Nephron (organoid): ENCODE results near the gene ID2.

Experiments
- H3K27ac Mint-ChIP-seq, 3 experiments: 2 replicates each; pipeline ENCODE4 v1.8.0; 2020; ENCODE audit warnings: mixed read lengths in 3 of 3, mild to moderate bottlenecking in 2 of 3, moderate library complexity in 1 of 3
- H3K27me3 Mint-ChIP-seq: 2 replicates; pipeline ENCODE4 v1.8.0; 2021; ENCODE audit warnings: low read depth, mild to moderate bottlenecking, moderate library complexity, mixed read lengths
- H3K36me3 Mint-ChIP-seq: 2 replicates; pipeline ENCODE4 v1.8.0; 2020; ENCODE audit warnings: low read depth, mixed read lengths
- H3K4me1 Mint-ChIP-seq: 2 replicates; pipeline ENCODE4 v1.8.0; 2020; ENCODE audit warnings: mixed read lengths
- H3K4me3 Mint-ChIP-seq, 3 experiments: 2 replicates each; pipeline ENCODE4 v1.8.0; 2020; ENCODE audit warnings: mild to moderate bottlenecking in 3 of 3, mixed read lengths in 3 of 3, moderate library complexity in 2 of 3
- H3K9me3 Mint-ChIP-seq: 2 replicates; pipeline ENCODE4 v1.8.0; 2020; ENCODE audit warnings: mixed read lengths
- CTCF ChIP-seq, 3 experiments: fragments of 200-600 bp; sonication (generic); IDR thresholded peaks; one replicate each; pipeline ENCODE4 v1.5.0; 2021; ENCODE audit warnings: antibody characterized with exemption in 3 of 3; ENCODE audit not compliant: unreplicated experiment in 3 of 3

Gene ID2

GRCh38 chr2:8678731-8679566 lies 2.9 kb upstream of the ID2 start:
- Mint-ChIP-seq H3K9me3 (peaks cover 8% of the 10 kb centered on the region), H3K27me3 (no peaks in the 10 kb centered on the region), H3K36me3 (peaks cover 29% of the 10 kb centered on the region), H3K27ac (peak overlapping the region; percentile 98 to 99 (median 99)), H3K4me1 (peaks cover 35% of the 10 kb centered on the region), H3K4me3 (peak overlapping the region; percentile 82 to 89 (median 86))
- peak in 2 of 3 experiments; percentile 7 to 21 for TF ChIP-seq CTCF (IDR thresholded peaks at IDR 0.05; ENCODE audit: unreplicated experiment in 3 of 3)

GRCh38 chr2:8679567-8679826 lies 2.4 kb upstream of the ID2 start:
- peaks cover 34% of the 10 kb centered on the region for H3K4me1 Mint-ChIP-seq
- H3K27ac Mint-ChIP-seq, result peak overlapping the region; percentile 98 to 99 (median 99)
- peaks cover 26% of the 10 kb centered on the region for H3K36me3 Mint-ChIP-seq
- peak overlapping the region; percentile 82 to 89 (median 85) for H3K4me3 Mint-ChIP-seq
- H3K9me3 Mint-ChIP-seq, result peaks cover 2% of the 10 kb centered on the region
- TF ChIP-seq CTCF (IDR thresholded peaks at IDR 0.05; ENCODE audit: unreplicated experiment in 3 of 3), result no peak
- no peaks in the 10 kb centered on the region for H3K27me3 Mint-ChIP-seq

GRCh38 chr2:8679827-8680731 lies 1.8 kb upstream of the ID2 start:
- peak overlapping the region; percentile 82 to 89 (median 85) for H3K4me3 Mint-ChIP-seq
- H3K4me1 Mint-ChIP-seq, result peaks cover 36% of the 10 kb centered on the region
- TF ChIP-seq CTCF (IDR thresholded peaks at IDR 0.05; ENCODE audit: unreplicated experiment in 3 of 3), result no peak

GRCh38 chr2:8680822-8681760 lies 765 bp upstream of the ID2 start:
- Mint-ChIP-seq H3K4me1 (peaks cover 36% of the 10 kb centered on the region), H3K9me3 (no peaks in the 10 kb centered on the region), H3K4me3 (peak overlapping the region; percentile 82 to 89 (median 85)), H3K27ac (peak overlapping the region; percentile 98 to 99 (median 99)), H3K36me3 (peaks cover 24% of the 10 kb centered on the region), H3K27me3 (no peaks in the 10 kb centered on the region)
- TF ChIP-seq CTCF (IDR thresholded peaks at IDR 0.05; ENCODE audit: unreplicated experiment in 3 of 3), result no peak

More at GRCh38 chr2:8679827-8680731, 1.8 kb upstream of the ID2 start:
- Mint-ChIP-seq H3K36me3 (peaks cover 24% of the 10 kb centered on the region), H3K9me3 (no peaks in the 10 kb centered on the region), H3K27me3 (no peaks in the 10 kb centered on the region), H3K27ac (peak overlapping the region; percentile 98 to 99 (median 99))
